PFSK-1 (cell line): ENCODE measurements around the gene CHST15.

Source experiments
- FOXP2 ChIP-seq: optimal IDR thresholded peaks from 2 replicates; pipeline ENCODE3; 2011; ENCODE audit warnings: borderline replicate concordance, control low read depth, inconsistent platforms; ENCODE audit not compliant: insufficient read depth; ENCODE audit errors: extremely low read length, extremely low read depth
- POLR2AphosphoS5 ChIP-seq: IDR thresholded peaks from 2 replicates; pipeline ENCODE4 v1.6.1; 2012; ENCODE audit warnings: low read depth, mild to moderate bottlenecking, control low read depth, low read length, moderate library complexity
- SIN3A ChIP-seq: IDR thresholded peaks from 2 replicates; pipeline ENCODE4 v1.6.1; 2012; ENCODE audit warnings: mild to moderate bottlenecking, low read length, moderate library complexity, borderline replicate concordance; ENCODE audit not compliant: insufficient read depth
- TAF1 ChIP-seq: IDR thresholded peaks from 2 replicates; pipeline ENCODE4 v1.6.1; 2012; ENCODE audit warnings: low read length, control low read depth, borderline replicate concordance; ENCODE audit not compliant: insufficient read depth
- TF ChIP-seq, protein P1 (sequence below), 2 experiments: IDR thresholded peaks; 2 replicates each; pipeline versions ENCODE4 v1.6.1 to v1.8.0; 2011 to 2012; ENCODE audit warnings: low read depth in 2 of 2, low read length in 2 of 2, control low read depth in 1 of 2, inconsistent platforms in 1 of 2, mild to moderate bottlenecking in 1 of 2, moderate library complexity in 1 of 2; ENCODE audit not compliant: insufficient read depth in 1 of 2

CHST15 gene

DNA sequence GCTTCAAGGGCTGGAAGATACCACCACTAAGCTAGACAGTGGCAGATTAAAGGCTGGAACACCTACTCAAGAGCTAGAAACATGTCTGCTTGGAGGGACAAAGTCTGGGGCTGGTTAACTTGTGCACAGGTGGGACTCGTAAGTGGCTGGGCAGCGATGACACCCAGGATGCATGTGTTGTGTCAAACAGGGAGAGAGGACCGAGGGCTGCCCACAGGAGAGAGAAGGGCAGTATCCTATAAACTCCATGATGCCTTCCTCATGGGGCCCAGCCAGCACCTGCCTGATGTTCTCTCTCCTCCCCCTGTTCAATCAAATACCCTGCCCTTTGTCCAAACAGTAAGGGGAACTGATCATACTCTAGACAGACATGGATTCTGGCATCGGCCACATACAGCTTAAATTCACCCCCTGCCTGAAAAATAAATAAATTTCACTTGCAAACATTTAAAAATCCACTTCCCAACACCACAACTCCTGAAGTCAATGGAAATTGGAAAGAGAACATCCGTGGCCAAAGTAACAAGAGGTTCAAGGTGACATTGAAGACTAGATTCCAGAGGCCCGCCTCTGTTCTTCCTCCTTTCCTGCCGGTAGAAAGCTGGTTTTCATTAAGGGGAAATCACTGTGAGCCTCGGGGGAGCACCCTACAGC, 50.6 kb downstream of the CHST15 start:
- TF ChIP-seq SIN3A = no peak
- no peak for TF ChIP-seq FOXP2
- no peak for TF ChIP-seq TAF1
- TF ChIP-seq, protein P1, sequence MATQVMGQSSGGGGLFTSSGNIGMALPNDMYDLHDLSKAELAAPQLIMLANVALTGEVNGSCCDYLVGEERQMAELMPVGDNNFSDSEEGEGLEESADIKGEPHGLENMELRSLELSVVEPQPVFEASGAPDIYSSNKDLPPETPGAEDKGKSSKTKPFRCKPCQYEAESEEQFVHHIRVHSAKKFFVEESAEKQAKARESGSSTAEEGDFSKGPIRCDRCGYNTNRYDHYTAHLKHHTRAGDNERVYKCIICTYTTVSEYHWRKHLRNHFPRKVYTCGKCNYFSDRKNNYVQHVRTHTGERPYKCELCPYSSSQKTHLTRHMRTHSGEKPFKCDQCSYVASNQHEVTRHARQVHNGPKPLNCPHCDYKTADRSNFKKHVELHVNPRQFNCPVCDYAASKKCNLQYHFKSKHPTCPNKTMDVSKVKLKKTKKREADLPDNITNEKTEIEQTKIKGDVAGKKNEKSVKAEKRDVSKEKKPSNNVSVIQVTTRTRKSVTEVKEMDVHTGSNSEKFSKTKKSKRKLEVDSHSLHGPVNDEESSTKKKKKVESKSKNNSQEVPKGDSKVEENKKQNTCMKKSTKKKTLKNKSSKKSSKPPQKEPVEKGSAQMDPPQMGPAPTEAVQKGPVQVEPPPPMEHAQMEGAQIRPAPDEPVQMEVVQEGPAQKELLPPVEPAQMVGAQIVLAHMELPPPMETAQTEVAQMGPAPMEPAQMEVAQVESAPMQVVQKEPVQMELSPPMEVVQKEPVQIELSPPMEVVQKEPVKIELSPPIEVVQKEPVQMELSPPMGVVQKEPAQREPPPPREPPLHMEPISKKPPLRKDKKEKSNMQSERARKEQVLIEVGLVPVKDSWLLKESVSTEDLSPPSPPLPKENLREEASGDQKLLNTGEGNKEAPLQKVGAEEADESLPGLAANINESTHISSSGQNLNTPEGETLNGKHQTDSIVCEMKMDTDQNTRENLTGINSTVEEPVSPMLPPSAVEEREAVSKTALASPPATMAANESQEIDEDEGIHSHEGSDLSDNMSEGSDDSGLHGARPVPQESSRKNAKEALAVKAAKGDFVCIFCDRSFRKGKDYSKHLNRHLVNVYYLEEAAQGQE (IDR thresholded peaks at IDR 0.05; ENCODE audit: insufficient read depth in 1 of 2, low read depth in 2 of 2, low read length in 2 of 2) = no peak
- no peak for TF ChIP-seq POLR2AphosphoS5

DNA sequence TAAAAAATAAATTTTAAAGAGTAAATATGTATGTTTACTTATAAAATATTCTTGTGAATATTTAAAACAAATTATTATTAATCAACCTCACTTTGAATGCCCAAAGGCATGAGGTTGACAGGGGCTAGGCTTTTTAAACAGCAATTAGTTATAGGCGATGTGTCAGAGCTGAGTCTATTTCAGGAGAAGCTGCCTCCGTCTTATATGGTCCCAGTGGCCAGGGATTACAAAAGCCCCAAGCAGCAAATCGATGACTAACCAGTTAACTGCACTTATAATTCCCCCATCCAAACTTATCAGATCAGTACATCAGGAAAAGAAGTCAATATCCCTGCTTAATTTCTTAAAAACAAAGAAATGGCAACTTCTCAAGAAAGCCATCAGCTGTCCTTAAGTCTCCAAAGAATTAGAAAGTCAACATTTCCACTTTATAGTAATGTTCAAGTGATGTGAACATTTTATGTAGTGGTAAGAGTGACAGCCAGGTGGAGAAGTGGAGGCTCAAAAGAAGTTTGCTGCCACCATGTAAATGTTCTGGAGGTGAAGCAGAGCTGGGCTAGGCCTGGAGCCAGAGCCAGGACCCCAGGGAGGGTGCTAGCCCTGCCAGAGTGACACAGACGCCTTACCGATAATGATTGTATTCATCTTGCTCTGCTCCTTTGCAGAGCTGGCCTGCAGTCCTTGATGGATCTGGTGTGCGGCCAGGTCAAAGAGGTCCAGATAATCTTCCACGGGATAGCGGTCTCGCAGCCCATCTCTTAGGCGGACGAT, 51.5 kb downstream of the CHST15 start:
- TF ChIP-seq, protein P1 (IDR thresholded peaks at IDR 0.05; ENCODE audit: insufficient read depth in 1 of 2, low read depth in 2 of 2, low read length in 2 of 2) = no peak
- TF ChIP-seq FOXP2 = no peak
- TF ChIP-seq TAF1 = no peak
- no peak for TF ChIP-seq SIN3A
- TF ChIP-seq POLR2AphosphoS5 = no peak

DNA sequence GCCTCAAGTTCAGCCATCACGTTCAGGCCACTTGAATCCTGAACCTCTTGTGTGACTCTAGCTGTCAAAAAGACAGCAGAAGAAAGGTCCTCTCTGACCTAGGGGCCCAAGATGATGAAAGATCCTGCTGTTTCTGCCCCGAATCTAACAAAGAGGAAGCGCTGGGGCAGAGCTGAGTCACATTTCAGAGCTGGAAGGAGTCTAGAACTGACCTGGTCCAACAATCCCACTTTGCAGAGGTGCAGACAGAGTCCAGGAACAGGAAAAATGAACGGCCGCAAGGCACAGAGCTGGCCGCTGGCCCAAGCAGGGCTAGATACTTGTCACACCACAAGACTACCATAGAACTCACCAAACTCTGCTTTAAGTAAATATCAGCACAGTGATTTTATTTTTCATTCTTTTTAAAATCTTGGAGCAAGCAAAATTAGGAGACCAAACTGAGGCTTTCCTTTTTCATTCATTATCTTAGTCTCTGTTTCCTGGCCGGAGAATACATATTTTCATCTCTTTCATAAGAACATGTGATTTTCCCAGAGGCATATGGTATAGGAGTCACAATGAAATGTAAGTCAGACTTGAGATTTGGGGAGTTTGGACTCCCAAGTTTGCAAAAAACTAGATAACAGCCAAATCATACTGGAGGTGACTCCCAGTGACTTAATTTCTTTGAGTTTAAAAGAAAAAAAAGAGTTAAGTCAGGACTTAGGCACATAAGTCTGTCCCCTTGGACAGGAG, 52.8 kb downstream of the CHST15 start:
- TF ChIP-seq FOXP2 (no peak), SIN3A (no peak), TAF1 (no peak), POLR2AphosphoS5 (no peak)
- TF ChIP-seq, protein P1 (IDR thresholded peaks at IDR 0.05; ENCODE audit: insufficient read depth in 1 of 2, low read depth in 2 of 2, low read length in 2 of 2) = no peak

DNA sequence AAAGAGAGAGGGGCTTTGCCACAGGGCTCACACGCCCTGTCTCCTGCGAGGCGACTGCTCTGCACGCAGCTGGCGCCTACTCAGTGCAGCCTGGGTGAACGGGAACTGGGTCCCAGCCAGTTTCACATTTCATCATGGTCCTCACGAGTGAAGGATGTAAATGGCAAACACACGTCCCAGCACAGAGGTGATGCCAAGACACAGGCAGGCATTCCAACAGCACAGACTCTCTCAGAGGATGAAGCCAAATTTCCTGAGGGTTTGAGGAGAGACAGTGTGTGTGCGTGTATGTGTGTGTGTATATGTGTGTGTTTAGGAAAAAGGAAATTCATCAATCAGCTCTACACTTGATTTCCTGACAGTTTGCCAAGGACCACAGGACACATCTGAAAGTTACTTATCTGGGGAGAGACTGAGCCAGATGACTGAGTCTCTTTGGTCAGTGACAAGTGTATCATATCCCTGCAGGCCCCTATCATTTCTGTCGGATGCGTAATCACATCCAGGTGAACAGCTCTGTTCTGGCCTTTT, 53.9 kb downstream of the CHST15 start:
- TF ChIP-seq SIN3A = no peak
- TF ChIP-seq FOXP2 = no peak
- TF ChIP-seq POLR2AphosphoS5 = no peak
- TF ChIP-seq TAF1 = no peak
- TF ChIP-seq, protein P1 (IDR thresholded peaks at IDR 0.05; ENCODE audit: insufficient read depth in 1 of 2, low read depth in 2 of 2, low read length in 2 of 2) = no peak
